Measurements from ENCODE around the gene PPP6R2.
A peak's percentile ranks its signal among the peaks of the same experiment; 100 is the strongest.

Gene PPP6R2

GRCh38 chr22:50301581-50301991, 41.5 kb upstream of the PPP6R2 start:
- Histone ChIP-seq H3K4me3 (ENCODE audit: low read length) (peak overlapping the region; percentile 97), H4K20me1 (ENCODE audit: control insufficient read depth, insufficient read depth, low read depth, low read length) (peaks cover 20% of the 10 kb centered on the region), H3K27ac (ENCODE audit: low read depth, low read length) (peak overlapping the region; percentile 88), H3K9me3 (ENCODE audit: control insufficient read depth, insufficient read depth, low read length) (no peaks in the 10 kb centered on the region), H3K27me3 (ENCODE audit: control insufficient read depth, low read length) (no peaks in the 10 kb centered on the region), H3K9me2 (replicated peaks; ENCODE audit: control insufficient read depth, low read length) (no peaks in the 10 kb centered on the region), H3K36me3 (ENCODE audit: control insufficient read depth, low read length) (peaks cover 41% of the 10 kb centered on the region), H3K4me2 (ENCODE audit: low read length) (peak overlapping the region; percentile 99), H3K79me2 (ENCODE audit: control insufficient read depth, low read length) (peaks cover 98% of the 10 kb centered on the region), H3F3A (ENCODE audit: control insufficient read depth, insufficient read depth) (peaks cover 19% of the 10 kb centered on the region), H3K4me1 (ENCODE audit: control insufficient read depth, low read length) (peaks cover 95% of the 10 kb centered on the region)
- TF ChIP-seq CTCF (IDR thresholded peaks at IDR 0.05; ENCODE audit: low read depth, low read length, poor library complexity, severe bottlenecking): no peak
- TF ChIP-seq EZH2phosphoT487 (IDR thresholded peaks at IDR 0.05; ENCODE audit: borderline replicate concordance, low read length): no peak

GRCh38 chr22:50302041-50302541, 41.0 kb upstream of the PPP6R2 start:
- no peaks in the 10 kb centered on the region for H3K9me2 ChIP-seq (replicated peaks; ENCODE audit: control insufficient read depth, low read length)
- peaks cover 90% of the 10 kb centered on the region for H3K4me1 ChIP-seq (ENCODE audit: control insufficient read depth, low read length)
- peak overlapping the region; percentile 99 for H3K4me2 ChIP-seq (ENCODE audit: low read length)
- no peaks in the 10 kb centered on the region for H3K27me3 ChIP-seq (ENCODE audit: control insufficient read depth, low read length)
- TF ChIP-seq EZH2phosphoT487 (IDR thresholded peaks at IDR 0.05; ENCODE audit: borderline replicate concordance, low read length) (no peak), CTCF (IDR thresholded peaks at IDR 0.05; ENCODE audit: low read depth, low read length, poor library complexity, severe bottlenecking) (no peak)
- H3K79me2 ChIP-seq (ENCODE audit: control insufficient read depth, low read length): peaks cover 97% of the 10 kb centered on the region
- peaks cover 17% of the 10 kb centered on the region for H3F3A ChIP-seq (ENCODE audit: control insufficient read depth, insufficient read depth)
- H3K36me3 ChIP-seq (ENCODE audit: control insufficient read depth, low read length): peaks cover 45% of the 10 kb centered on the region
- peaks cover 20% of the 10 kb centered on the region for H4K20me1 ChIP-seq (ENCODE audit: control insufficient read depth, insufficient read depth, low read depth, low read length)
- H3K4me3 ChIP-seq (ENCODE audit: low read length): peak overlapping the region; percentile 97
- H3K9me3 ChIP-seq (ENCODE audit: control insufficient read depth, insufficient read depth, low read length): no peaks in the 10 kb centered on the region
- peak overlapping the region; percentile 88 for H3K27ac ChIP-seq (ENCODE audit: low read depth, low read length)

GRCh38 chr22:50302564-50302963, 40.6 kb upstream of the PPP6R2 start:
- peaks cover 17% of the 10 kb centered on the region for H3F3A ChIP-seq (ENCODE audit: control insufficient read depth, insufficient read depth)
- H3K4me1 ChIP-seq (ENCODE audit: control insufficient read depth, low read length): peaks cover 86% of the 10 kb centered on the region
- no peaks in the 10 kb centered on the region for H3K27me3 ChIP-seq (ENCODE audit: control insufficient read depth, low read length)
- H3K9me3 ChIP-seq (ENCODE audit: control insufficient read depth, insufficient read depth, low read length): no peaks in the 10 kb centered on the region
- peak overlapping the region; percentile 99 for H3K4me2 ChIP-seq (ENCODE audit: low read length)
- H3K4me3 ChIP-seq (ENCODE audit: low read length): peak overlapping the region; percentile 97
- peak overlapping the region; percentile 88 for H3K27ac ChIP-seq (ENCODE audit: low read depth, low read length)
- no peak for TF ChIP-seq EZH2phosphoT487 (IDR thresholded peaks at IDR 0.05; ENCODE audit: borderline replicate concordance, low read length)
- peaks cover 93% of the 10 kb centered on the region for H3K79me2 ChIP-seq (ENCODE audit: control insufficient read depth, low read length)
- H4K20me1 ChIP-seq (ENCODE audit: control insufficient read depth, insufficient read depth, low read depth, low read length): peaks cover 18% of the 10 kb centered on the region
- peaks cover 45% of the 10 kb centered on the region for H3K36me3 ChIP-seq (ENCODE audit: control insufficient read depth, low read length)
- no peaks in the 10 kb centered on the region for H3K9me2 ChIP-seq (replicated peaks; ENCODE audit: control insufficient read depth, low read length)

- Histone ChIP-seq H3K79me2 (ENCODE audit: control insufficient read depth, low read length) (peaks cover 84% of the 10 kb centered on the region), H4K20me1 (ENCODE audit: control insufficient read depth, insufficient read depth, low read depth, low read length) (peaks cover 15% of the 10 kb centered on the region), H3K4me1 (ENCODE audit: control insufficient read depth, low read length) (peaks cover 85% of the 10 kb centered on the region)
Observed at GRCh38 chr22:50303515-50303847, 39.6 kb upstream of the PPP6R2 start.

More at GRCh38 chr22:50303515-50303847, 39.6 kb upstream of the PPP6R2 start:
- Histone ChIP-seq H3K9me2 (replicated peaks; ENCODE audit: control insufficient read depth, low read length) (no peaks in the 10 kb centered on the region), H3K9me3 (ENCODE audit: control insufficient read depth, insufficient read depth, low read length) (no peaks in the 10 kb centered on the region), H3K4me2 (ENCODE audit: low read length) (peak overlapping the region; percentile 99), H3K27ac (ENCODE audit: low read depth, low read length) (peak overlapping the region; percentile 88), H3K4me3 (ENCODE audit: low read length) (peak overlapping the region; percentile 97), H3K36me3 (ENCODE audit: control insufficient read depth, low read length) (peaks cover 44% of the 10 kb centered on the region), H3K27me3 (ENCODE audit: control insufficient read depth, low read length) (no peaks in the 10 kb centered on the region), H3F3A (ENCODE audit: control insufficient read depth, insufficient read depth) (peaks cover 24% of the 10 kb centered on the region)
- TF ChIP-seq EZH2phosphoT487 (IDR thresholded peaks at IDR 0.05; ENCODE audit: borderline replicate concordance, low read length) (no peak), CTCF (IDR thresholded peaks at IDR 0.05; ENCODE audit: low read depth, low read length, poor library complexity, severe bottlenecking) (no peak)

Measured in DOHH2 (cell line).